Upper lobe of right lung (tissue), 1 donor: ENCODE results near the gene PRSS2. TPM values are rescaled to one million over a fixed set of nuclear protein-coding genes. Genes with fewer than 3 reads are reported as not detected.
"Not testable (repeated sequence)": the region's sequence is repeated elsewhere in the genome, so short reads cannot be mapped to it uniquely, and the experiment has no call there.

Experiments used
- ATAC-seq: fragments of 200-7000 bp; cut with Tn5 transposase; one replicate; pipeline ENCODE4 v1.9.1; 2020; ENCODE audit warnings: mild to moderate bottlenecking, moderate library complexity
- DNase-seq: peaks from one replicate; pipeline ENCODE4 v3.0.0-alpha.2; 2020
- H3K27ac ChIP-seq: fragments of 200-600 bp; one replicate; pipeline ENCODE4 v1.8.0; 2022
- H3K27me3 ChIP-seq: fragments of 200-600 bp; one replicate; pipeline ENCODE4 v1.8.0; 2022; ENCODE audit warnings: mild to moderate bottlenecking
- H3K36me3 ChIP-seq: fragments of 200-600 bp; one replicate; pipeline ENCODE4 v1.8.0; 2022
- H3K4me1 ChIP-seq: fragments of 200-600 bp; one replicate; pipeline ENCODE4 v1.8.0; 2022
- H3K4me3 ChIP-seq: fragments of 200-600 bp; one replicate; pipeline ENCODE4 v1.8.0; 2022; ENCODE audit warnings: mild to moderate bottlenecking
- H3K9me3 ChIP-seq: fragments of 200-600 bp; one replicate; pipeline ENCODE4 v1.8.0; 2022
- CTCF ChIP-seq: fragments of 200-600 bp; IDR thresholded peaks from one replicate; pipeline ENCODE4 v1.8.0; 2022; ENCODE audit warnings: antibody characterized with exemption
- intact Hi-C: fragments of 100-400 bp; cut with DNase I; formaldehyde crosslinking; loops from one replicate; pipeline ENCODE4 v1.11.0; 2022
- total RNA-seq: library from RNA; stranded (reverse); fragmentation: NEBNext Ultra II Directional; extraction: Animal tissue kit (Norgen Biotek cat#: 25700); gene quantifications from one replicate; pipeline ENCODE4 v1.2.1, GENCODE V29; 2021
- donor health status: DM: no; HTN: yes; CAD: no; lungs with severe emphysema.

PRSS2 gene
- total RNA-seq, 1 donor from 2014 or later = not detected

DNA sequence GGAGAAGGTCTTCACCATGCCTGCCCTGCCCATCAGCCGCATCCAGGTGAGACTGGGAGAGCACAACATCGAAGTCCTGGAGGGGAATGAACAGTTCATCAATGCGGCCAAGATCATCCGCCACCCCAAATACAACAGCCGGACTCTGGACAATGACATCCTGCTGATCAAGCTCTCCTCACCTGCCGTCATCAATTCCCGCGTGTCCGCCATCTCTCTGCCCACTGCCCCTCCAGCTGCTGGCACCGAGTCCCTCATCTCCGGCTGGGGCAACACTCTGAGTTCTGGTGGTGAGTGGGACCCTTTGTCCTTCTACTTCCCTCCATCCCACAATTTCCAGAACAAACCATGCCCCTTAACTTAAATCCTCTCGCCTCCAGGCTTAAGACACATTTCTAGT, 2.5 kb downstream of the PRSS2 start:
- no peaks in the 10 kb centered on the region for H3K9me3 ChIP-seq
- H3K4me1 ChIP-seq = no peaks in the 10 kb centered on the region
- intact Hi-C loops = no loop called here
- H3K36me3 ChIP-seq = no peaks in the 10 kb centered on the region
- ATAC-seq (no peak), DNase-seq (no peak)
- TF ChIP-seq CTCF = no peak
- H3K27me3 ChIP-seq = no peaks in the 10 kb centered on the region
- H3K27ac ChIP-seq = no peak overlapping the region
- H3K4me3 ChIP-seq = no peak overlapping the region

- no peak for TF ChIP-seq CTCF
- H3K27me3 ChIP-seq = no peaks in the 10 kb centered on the region
- H3K36me3 ChIP-seq = no peaks in the 10 kb centered on the region
- no peak overlapping the region for H3K4me3 ChIP-seq
- no peak overlapping the region for H3K27ac ChIP-seq
- H3K9me3 ChIP-seq = no peaks in the 10 kb centered on the region
- intact Hi-C loops = no loop called here
- DNase-seq (no peak), ATAC-seq (no peak)
- H3K4me1 ChIP-seq = no peaks in the 10 kb centered on the region
Measured at GRCh38 chr7:142773937-142774744, 3.4 kb downstream of the PRSS2 start.

- Histone ChIP-seq H3K36me3 (no peaks in the 10 kb centered on the region), H3K27me3 (no peaks in the 10 kb centered on the region), H3K4me1 (no peaks in the 10 kb centered on the region), H3K27ac (no peak overlapping the region), H3K9me3 (no peaks in the 10 kb centered on the region), H3K4me3 (no peak overlapping the region)
- no peak for DNase-seq
- intact Hi-C loops = no loop called here
- no peak for ATAC-seq
- TF ChIP-seq CTCF = no peak
Measured at GRCh38 chr7:142774826-142775225, 4.1 kb downstream of the PRSS2 start.

GRCh38 chr7:142775351-142776115, 4.8 kb downstream of the PRSS2 start:
- H3K27me3 ChIP-seq, H3K36me3 ChIP-seq, H3K9me3 ChIP-seq, intact Hi-C loops, ATAC-seq, DNase-seq, H3K4me3 ChIP-seq, H3K4me1 ChIP-seq, H3K27ac ChIP-seq: not testable (repeated sequence)

GRCh38 chr7:142776206-142776844, 5.6 kb downstream of the PRSS2 start:
- H3K27me3 ChIP-seq = no peaks in the 10 kb centered on the region
- no peaks in the 10 kb centered on the region for H3K36me3 ChIP-seq
- no peak for TF ChIP-seq CTCF
- H3K4me1 ChIP-seq = no peaks in the 10 kb centered on the region
- DNase-seq = no peak
- ATAC-seq = no peak
- intact Hi-C loops = no loop called here
- no peak overlapping the region for H3K27ac ChIP-seq
- H3K9me3 ChIP-seq = no peaks in the 10 kb centered on the region
- H3K4me3 ChIP-seq = no peak overlapping the region

- H3K4me3 ChIP-seq, H3K36me3 ChIP-seq, ATAC-seq, H3K27ac ChIP-seq, H3K4me1 ChIP-seq, H3K9me3 ChIP-seq, H3K27me3 ChIP-seq, DNase-seq, intact Hi-C loops: not testable (repeated sequence)
Measured at GRCh38 chr7:142776845-142777225, 6.1 kb downstream of the PRSS2 start.
